HepG2 (cell line): ENCODE results near the gene FHIT. TPM values are rescaled to one million over a fixed set of nuclear protein-coding genes. Genes with fewer than 3 reads are reported as not detected.

Source experiments
- ATAC-seq: fragments of 200-7000 bp; cut with Tn5 transposase; 3 replicates; pipeline ENCODE4 v1.9.1; 2020; ENCODE audit warnings: mild to moderate bottlenecking, moderate library complexity
- BruUV-seq: library from RNA; stranded (reverse); fragments of 400-500 nt; replicated peaks from 2 replicates; lab custom pipeline; 2021; lab: Mats Ljungman, UMichigan
- CTCF ChIA-PET: fragments of 300-600 bp; formaldehyde crosslinking; extraction: SDS; loops from one replicate; lab custom pipeline; 2021; ENCODE audit warnings: low total read pairs, inconsistent platforms, low intra/inter-chr PET ratio; lab: Yijun Ruan, JAX
- POLR2A ChIA-PET: fragments of 350-600 bp; sonication (Branson Sonifier 250); formaldehyde crosslinking; loops from one replicate; lab custom pipeline; 2020; ENCODE audit warnings: antibody characterized with exemption, inconsistent platforms; lab: Yijun Ruan, JAX
- DNase-seq: peaks from one replicate; pipeline ENCODE4 v3.0.0-alpha.2; 2015; ENCODE audit warnings: low spot score
- FAIRE-seq: peaks from 3 replicates; lab custom pipeline; 2011; peaks lifted over from hg19 to GRCh38; lab: Jason Lieb, UNC
- H2AFZ ChIP-seq: one replicate; pipeline ENCODE4 v1.6.1; 2011; ENCODE audit warnings: low read length, inconsistent platforms
- H3K27ac ChIP-seq: fragments of 300-600 bp; 3 replicates; pipeline ENCODE4 v1.8.0; 2011; ENCODE audit warnings: mixed run types, mild to moderate bottlenecking, mixed read lengths, low read length, inconsistent platforms; ENCODE audit not compliant: insufficient read depth; ENCODE audit errors: extremely low read length
- H3K27me3 ChIP-seq, 2 experiments: fragments of 200-600 bp in 1 of 2; 2 replicates in 1 of 2; 3 replicates in 1 of 2; pipeline versions ENCODE4 v1.6.0 to v1.8.0; 2011; ENCODE audit warnings: low read length in 2 of 2, mild to moderate bottlenecking in 2 of 2, moderate library complexity in 2 of 2, inconsistent platforms in 1 of 2; ENCODE audit not compliant: insufficient read depth in 2 of 2, control insufficient read depth in 1 of 2
- H3K36me3 ChIP-seq, 2 experiments: fragments of 200-600 bp in 1 of 2; replicated peaks in 1 of 2; 2 replicates in 1 of 2; 3 replicates in 1 of 2; pipeline versions ENCODE4 v1.5.1 to v1.8.0; 2011; ENCODE audit warnings: low read length in 2 of 2, inconsistent platforms in 1 of 2; ENCODE audit not compliant: insufficient read depth in 2 of 2, control insufficient read depth in 1 of 2
- H3K4me1 ChIP-seq: 2 replicates; pipeline ENCODE4 v1.5.1; 2012; ENCODE audit warnings: low read length, inconsistent platforms; ENCODE audit not compliant: insufficient read depth
- H3K4me2 ChIP-seq: 2 replicates; pipeline ENCODE4 v1.6.0; 2011; ENCODE audit warnings: low read depth, low read length, inconsistent platforms
- H3K4me3 ChIP-seq, 3 experiments: fragments of 200-600 bp in 1 of 3; sonication (generic), shearing (Covaris generic) in 1 of 3; replicated peaks in 1 of 3; 2 replicates each; pipeline ENCODE4 v1.5.1; 2011 to 2016; ENCODE audit warnings: low read length in 3 of 3, inconsistent platforms in 2 of 3, low read depth in 2 of 3, mild to moderate bottlenecking in 2 of 3, control low read depth in 1 of 3, mixed read lengths in 1 of 3; ENCODE audit not compliant: insufficient read depth in 1 of 3
- H3K79me2 ChIP-seq: one replicate; pipeline ENCODE4 v1.6.1; 2011; ENCODE audit warnings: low read length, inconsistent platforms; ENCODE audit not compliant: insufficient read depth
- H3K9ac ChIP-seq: 2 replicates; pipeline ENCODE4 v1.6.0; 2011; ENCODE audit warnings: mild to moderate bottlenecking, low read depth, low read length, inconsistent platforms; ENCODE audit not compliant: insufficient read depth
- H3K9me3 ChIP-seq: 2 replicates; pipeline ENCODE4 v1.5.1; 2012; ENCODE audit warnings: mild to moderate bottlenecking, low read length
- H4K20me1 ChIP-seq: 2 replicates; pipeline ENCODE4 v1.6.0; 2011; ENCODE audit warnings: inconsistent platforms, mild to moderate bottlenecking, low read length, moderate library complexity; ENCODE audit not compliant: insufficient read depth
- E2F5 ChIP-seq: sonication (generic); formaldehyde crosslinking; conservative IDR thresholded peaks from 2 replicates; pipeline ENCODE4 v1.4.0; 2020; ENCODE audit warnings: missing genetic modification reagents
- FLYWCH1 ChIP-seq: sonication (generic); formaldehyde crosslinking; IDR thresholded peaks from 2 replicates; pipeline ENCODE4 v1.8.1; 2023; ENCODE audit warnings: mild to moderate bottlenecking, missing genetic modification reagents
- JUN ChIP-seq: sonication (generic); formaldehyde crosslinking; IDR thresholded peaks from 2 replicates; pipeline ENCODE4 v1.4.0; 2020; ENCODE audit warnings: mild to moderate bottlenecking, missing genetic modification reagents
- MAFF ChIP-seq: IDR thresholded peaks from 2 replicates; pipeline ENCODE4 v1.6.1; 2011; ENCODE audit warnings: low read depth, low read length, improper control_type of control experiment
- NCOR1 ChIP-seq: fragments of 200-600 bp; sonication (generic); IDR thresholded peaks from 2 replicates; pipeline ENCODE4 v1.7.0; 2017; ENCODE audit warnings: antibody characterized with exemption, low read length, borderline replicate concordance
- NFKBIZ ChIP-seq: IDR thresholded peaks from 2 replicates; pipeline ENCODE4 v1.6.1; 2018; ENCODE audit warnings: missing genetic modification reagents, missing compliant biosample characterization
- RAD51 ChIP-seq: fragments of 450-650 bp; IDR thresholded peaks from 2 replicates; pipeline ENCODE4 v1.6.1; 2016; ENCODE audit warnings: borderline replicate concordance
- RFX1 ChIP-seq: fragments of 450-650 bp; IDR thresholded peaks from 2 replicates; pipeline ENCODE4 v1.6.1; 2017
- RXRB ChIP-seq: IDR thresholded peaks from 2 replicates; pipeline ENCODE4 v1.6.1; 2016; ENCODE audit warnings: borderline replicate concordance, missing genetic modification reagents, missing compliant biosample characterization
- ZBTB42 ChIP-seq: sonication (generic); formaldehyde crosslinking; IDR thresholded peaks from 2 replicates; pipeline ENCODE4 v1.5.0; 2020; ENCODE audit warnings: mild to moderate bottlenecking, missing genetic modification reagents
- ZFP36L1 ChIP-seq: sonication (generic); formaldehyde crosslinking; IDR thresholded peaks from 2 replicates; pipeline ENCODE4 v1.8.0; 2022; ENCODE audit warnings: mild to moderate bottlenecking, missing genetic modification reagents, moderate library complexity
- ZNF367 ChIP-seq: sonication (generic); formaldehyde crosslinking; IDR thresholded peaks from 2 replicates; pipeline ENCODE4 v1.4.0; 2020; ENCODE audit warnings: missing genetic modification reagents, borderline replicate concordance
- ZNF556 ChIP-seq: sonication (generic); formaldehyde crosslinking; IDR thresholded peaks from 2 replicates; pipeline ENCODE4 v1.4.0; 2020; ENCODE audit warnings: mild to moderate bottlenecking, missing genetic modification reagents, borderline replicate concordance
- ZNF660 ChIP-seq: sonication (generic); formaldehyde crosslinking; IDR thresholded peaks from 2 replicates; pipeline ENCODE4 v1.5.1; 2020; ENCODE audit warnings: mild to moderate bottlenecking, low read depth, missing genetic modification reagents, borderline replicate concordance
- WGBS: methylation state at CpG from one replicate; pipeline ENCODE4 v1.1.6; 2017; ENCODE audit warnings: low lambda C conversion rate; 5-methylcytosine and 5-hydroxymethylcytosine counted together
- in situ Hi-C: cut with HindIII; loops from 2 replicates; pipeline ENCODE4 v1.10.0; 2017; ENCODE audit warnings: low pct_unique_long_range_greater_than_20kb; ENCODE audit not compliant: extremely low pct_ligation_motif_present
- intact Hi-C: fragments of 100-400 bp; cut with micrococcal nuclease; formaldehyde crosslinking; loops from one replicate; pipeline ENCODE4 v1.10.0; 2022; ENCODE audit not compliant: unreplicated experiment
- polyA plus RNA-seq, 8 experiments: library from polyadenylated mRNA; depleted of rRNA in 3 of 8; stranded (reverse) in 7 of 8; unstranded in 1 of 8; fragments of >200 nt; fragmentation: Illumina TruSeq in 4 of 8; extraction: Trizol in 4 of 8; gene quantifications; 2 replicates each; pipeline versions ENCODE4 v1.2.1 to v1.2.3, GENCODE V29; 2011 to 2016; ENCODE audit warnings: low read depth in 4 of 8, missing spikeins in 1 of 8, mixed read lengths in 1 of 8; ENCODE audit not compliant: insufficient read depth in 1 of 8
- total RNA-seq, 5 experiments: library from RNA; depleted of rRNA; stranded (reverse); fragments of >200 nt; fragmentation: Illumina TruSeq; extraction: Trizol; gene quantifications; 2 replicates each; pipeline ENCODE4 v1.2.3, GENCODE V29; 2016; ENCODE audit warnings: low read depth in 1 of 5
- TF ChIP-seq, protein P1 (sequence below): sonication (generic); formaldehyde crosslinking; IDR thresholded peaks from 2 replicates; pipeline ENCODE4 v1.4.0; 2020; ENCODE audit warnings: mild to moderate bottlenecking, missing genetic modification reagents

The FHIT gene
- total and polyA plus RNA-seq, 2 of the 13 experiments (the other 11 are each of a cell fraction or from before 2014, with no cell fraction given): 4.0 to 4.6 TPM

- Histone ChIP-seq H3K4me3 (no peak overlapping the region), H3K27ac (no peak overlapping the region), H3K79me2 (no peaks in the 10 kb centered on the region), H2AFZ (no peak overlapping the region), H3K9me3 (no peaks in the 10 kb centered on the region), H3K36me3 (no peaks in the 10 kb centered on the region), H3K9ac (no peak overlapping the region), H4K20me1 (no peaks in the 10 kb centered on the region), H3K27me3 (no peaks in the 10 kb centered on the region), H3K4me1 (no peaks in the 10 kb centered on the region), H3K4me2 (no peak overlapping the region)
- 7% methylated on average over 1 of the region's 1 CpG for WGBS
- intact Hi-C loops: no loop called here
- no TSS peak for BruUV-seq
- ATAC-seq: no peak
- TF ChIP-seq NFKBIZ (no peak), ZNF367 (CRISPR knock-in tag) (no peak), ZNF556 (CRISPR knock-in tag) (no peak), ZNF660 (no peak), MAFF (no peak), FLYWCH1 (CRISPR knock-in tag) (no peak), RFX1 (no peak), RAD51 (no peak), NCOR1 (no peak), ZFP36L1 (no peak), RXRB (CRISPR knock-in tag) (no peak), ZBTB42 (CRISPR knock-in tag) (no peak), JUN (CRISPR knock-in tag) (no peak), E2F5 (CRISPR knock-in tag) (no peak)
- TF ChIP-seq, protein P1, sequence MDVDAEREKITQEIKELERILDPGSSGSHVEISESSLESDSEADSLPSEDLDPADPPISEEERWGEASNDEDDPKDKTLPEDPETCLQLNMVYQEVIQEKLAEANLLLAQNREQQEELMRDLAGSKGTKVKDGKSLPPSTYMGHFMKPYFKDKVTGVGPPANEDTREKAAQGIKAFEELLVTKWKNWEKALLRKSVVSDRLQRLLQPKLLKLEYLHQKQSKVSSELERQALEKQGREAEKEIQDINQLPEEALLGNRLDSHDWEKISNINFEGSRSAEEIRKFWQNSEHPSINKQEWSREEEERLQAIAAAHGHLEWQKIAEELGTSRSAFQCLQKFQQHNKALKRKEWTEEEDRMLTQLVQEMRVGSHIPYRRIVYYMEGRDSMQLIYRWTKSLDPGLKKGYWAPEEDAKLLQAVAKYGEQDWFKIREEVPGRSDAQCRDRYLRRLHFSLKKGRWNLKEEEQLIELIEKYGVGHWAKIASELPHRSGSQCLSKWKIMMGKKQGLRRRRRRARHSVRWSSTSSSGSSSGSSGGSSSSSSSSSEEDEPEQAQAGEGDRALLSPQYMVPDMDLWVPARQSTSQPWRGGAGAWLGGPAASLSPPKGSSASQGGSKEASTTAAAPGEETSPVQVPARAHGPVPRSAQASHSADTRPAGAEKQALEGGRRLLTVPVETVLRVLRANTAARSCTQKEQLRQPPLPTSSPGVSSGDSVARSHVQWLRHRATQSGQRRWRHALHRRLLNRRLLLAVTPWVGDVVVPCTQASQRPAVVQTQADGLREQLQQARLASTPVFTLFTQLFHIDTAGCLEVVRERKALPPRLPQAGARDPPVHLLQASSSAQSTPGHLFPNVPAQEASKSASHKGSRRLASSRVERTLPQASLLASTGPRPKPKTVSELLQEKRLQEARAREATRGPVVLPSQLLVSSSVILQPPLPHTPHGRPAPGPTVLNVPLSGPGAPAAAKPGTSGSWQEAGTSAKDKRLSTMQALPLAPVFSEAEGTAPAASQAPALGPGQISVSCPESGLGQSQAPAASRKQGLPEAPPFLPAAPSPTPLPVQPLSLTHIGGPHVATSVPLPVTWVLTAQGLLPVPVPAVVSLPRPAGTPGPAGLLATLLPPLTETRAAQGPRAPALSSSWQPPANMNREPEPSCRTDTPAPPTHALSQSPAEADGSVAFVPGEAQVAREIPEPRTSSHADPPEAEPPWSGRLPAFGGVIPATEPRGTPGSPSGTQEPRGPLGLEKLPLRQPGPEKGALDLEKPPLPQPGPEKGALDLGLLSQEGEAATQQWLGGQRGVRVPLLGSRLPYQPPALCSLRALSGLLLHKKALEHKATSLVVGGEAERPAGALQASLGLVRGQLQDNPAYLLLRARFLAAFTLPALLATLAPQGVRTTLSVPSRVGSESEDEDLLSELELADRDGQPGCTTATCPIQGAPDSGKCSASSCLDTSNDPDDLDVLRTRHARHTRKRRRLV: no peak
- no peak for DNase-seq
- POLR2A ChIA-PET: no interaction called here
- CTCF ChIA-PET: no interaction called here
- FAIRE-seq: no peak
- in situ Hi-C loops: no loop called here
These were observed 338.4 kb downstream of the FHIT start for GRCh38 chr3:60912876-60913275.
